ENCODE data around the gene AGBL4. TPM values are rescaled to one million over a fixed set of nuclear protein-coding genes. Genes with fewer than 3 reads are reported as not detected.

Gene AGBL4
- total RNA-seq, 1 experiment from 2014 or later = 0.33 TPM

- Histone ChIP-seq H3K4me3 (ENCODE audit: low read length) (no peak overlapping the region), H3K79me2 (ENCODE audit: low read length) (no peaks in the 10 kb centered on the region), H2AFZ (ENCODE audit: low read length) (no peak overlapping the region), H3K4me1 (ENCODE audit: insufficient read depth, low read length) (no peaks in the 10 kb centered on the region), H3F3A (ENCODE audit: low read length, unreplicated experiment) (no peaks in the 10 kb centered on the region), H3K9me3 (ENCODE audit: low read length) (no peaks in the 10 kb centered on the region), H4K20me1 (ENCODE audit: low read length) (no peaks in the 10 kb centered on the region), H3K36me3 (ENCODE audit: low read depth, low read length) (no peaks in the 10 kb centered on the region), H3K4me2 (ENCODE audit: low read length) (no peak overlapping the region), H3K9me2 (replicated peaks; ENCODE audit: low read length) (no peaks in the 10 kb centered on the region), H3K27me3 (ENCODE audit: low read length) (no peaks in the 10 kb centered on the region), H3K9ac (ENCODE audit: low read length) (no peak overlapping the region), H3K27ac (ENCODE audit: low read length) (no peak overlapping the region)
- ChIA-PET CTCF (no interaction called here), POLR2A (ENCODE audit: unreplicated experiment) (no interaction called here)
- intact Hi-C loops (cut with micrococcal nuclease) = no loop called here
- DNase-seq (no peak), ATAC-seq (no peak)
- BruUV-seq (replicated peaks) = no TSS peak
- TF ChIP-seq, protein P1, sequence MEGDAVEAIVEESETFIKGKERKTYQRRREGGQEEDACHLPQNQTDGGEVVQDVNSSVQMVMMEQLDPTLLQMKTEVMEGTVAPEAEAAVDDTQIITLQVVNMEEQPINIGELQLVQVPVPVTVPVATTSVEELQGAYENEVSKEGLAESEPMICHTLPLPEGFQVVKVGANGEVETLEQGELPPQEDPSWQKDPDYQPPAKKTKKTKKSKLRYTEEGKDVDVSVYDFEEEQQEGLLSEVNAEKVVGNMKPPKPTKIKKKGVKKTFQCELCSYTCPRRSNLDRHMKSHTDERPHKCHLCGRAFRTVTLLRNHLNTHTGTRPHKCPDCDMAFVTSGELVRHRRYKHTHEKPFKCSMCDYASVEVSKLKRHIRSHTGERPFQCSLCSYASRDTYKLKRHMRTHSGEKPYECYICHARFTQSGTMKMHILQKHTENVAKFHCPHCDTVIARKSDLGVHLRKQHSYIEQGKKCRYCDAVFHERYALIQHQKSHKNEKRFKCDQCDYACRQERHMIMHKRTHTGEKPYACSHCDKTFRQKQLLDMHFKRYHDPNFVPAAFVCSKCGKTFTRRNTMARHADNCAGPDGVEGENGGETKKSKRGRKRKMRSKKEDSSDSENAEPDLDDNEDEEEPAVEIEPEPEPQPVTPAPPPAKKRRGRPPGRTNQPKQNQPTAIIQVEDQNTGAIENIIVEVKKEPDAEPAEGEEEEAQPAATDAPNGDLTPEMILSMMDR (conservative IDR thresholded peaks at IDR 0.05; ENCODE audit: low read depth, low read length) = no peak
- TF ChIP-seq EZH2phosphoT487 (IDR thresholded peaks at IDR 0.05; ENCODE audit: borderline replicate concordance, low read length) = no peak
- no peak for TF ChIP-seq EZH2 (IDR thresholded peaks at IDR 0.05; ENCODE audit: low read length, unreplicated experiment)
These were observed 1312.8 kb downstream of the AGBL4 start for GRCh38 chr1:48710915-48711314.

GRCh38 chr1:48710318-48710717 is 1313.4 kb downstream of the AGBL4 start:
- H3K4me1 ChIP-seq (ENCODE audit: insufficient read depth, low read length) = no peaks in the 10 kb centered on the region
- DNase-seq (no peak), ATAC-seq (no peak)
- CTCF ChIA-PET = no interaction called here
- H3K27ac ChIP-seq (ENCODE audit: low read length) = no peak overlapping the region
- H3K4me3 ChIP-seq (ENCODE audit: low read length) = no peak overlapping the region
- H3K9me3 ChIP-seq (ENCODE audit: low read length) = no peaks in the 10 kb centered on the region
- TF ChIP-seq EZH2phosphoT487 (IDR thresholded peaks at IDR 0.05; ENCODE audit: borderline replicate concordance, low read length) (no peak), EZH2 (IDR thresholded peaks at IDR 0.05; ENCODE audit: low read length, unreplicated experiment) (no peak)
- TF ChIP-seq, protein P1 (conservative IDR thresholded peaks at IDR 0.05; ENCODE audit: low read depth, low read length) = no peak
- H3K9me2 ChIP-seq (replicated peaks; ENCODE audit: low read length) = no peaks in the 10 kb centered on the region
- no peaks in the 10 kb centered on the region for H3K36me3 ChIP-seq (ENCODE audit: low read depth, low read length)
- H3K9ac ChIP-seq (ENCODE audit: low read length) = no peak overlapping the region
- no peaks in the 10 kb centered on the region for H4K20me1 ChIP-seq (ENCODE audit: low read length)
- no peak overlapping the region for H3K4me2 ChIP-seq (ENCODE audit: low read length)
- no TSS peak for BruUV-seq (replicated peaks)
- no peak overlapping the region for H2AFZ ChIP-seq (ENCODE audit: low read length)
- no peaks in the 10 kb centered on the region for H3K79me2 ChIP-seq (ENCODE audit: low read length)
- POLR2A ChIA-PET (ENCODE audit: unreplicated experiment) = no interaction called here
- H3F3A ChIP-seq (ENCODE audit: low read length, unreplicated experiment) = no peaks in the 10 kb centered on the region
- no peaks in the 10 kb centered on the region for H3K27me3 ChIP-seq (ENCODE audit: low read length)
- intact Hi-C loops (cut with micrococcal nuclease) = no loop called here

DNA sequence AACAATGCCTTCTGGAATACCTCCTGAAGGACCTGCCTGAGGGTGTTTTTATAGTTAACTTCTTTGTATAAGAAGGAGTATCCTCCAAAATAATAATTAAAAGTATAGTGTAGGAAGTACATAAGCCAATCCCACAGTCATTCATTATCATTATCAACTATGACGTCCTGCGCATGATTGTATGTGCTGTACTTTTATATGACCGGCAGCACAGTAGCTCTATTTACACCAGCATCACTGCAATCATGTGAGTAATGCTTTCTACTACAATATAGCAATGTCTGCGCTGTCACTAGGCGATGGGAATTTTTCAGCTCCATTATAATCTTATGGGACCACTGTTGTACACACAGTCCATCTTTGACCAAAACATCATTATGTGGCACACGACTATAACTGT is 1319.0 kb downstream of the AGBL4 start:
- H3K79me2 ChIP-seq (ENCODE audit: low read length) = no peaks in the 10 kb centered on the region
- no peak overlapping the region for H3K4me2 ChIP-seq (ENCODE audit: low read length)
- no peaks in the 10 kb centered on the region for H3K9me2 ChIP-seq (replicated peaks; ENCODE audit: low read length)
- no peaks in the 10 kb centered on the region for H4K20me1 ChIP-seq (ENCODE audit: low read length)
- ATAC-seq (no peak), DNase-seq (no peak)
- no peak for TF ChIP-seq EZH2phosphoT487 (IDR thresholded peaks at IDR 0.05; ENCODE audit: borderline replicate concordance, low read length)
- TF ChIP-seq, protein P1 (conservative IDR thresholded peaks at IDR 0.05; ENCODE audit: low read depth, low read length) = no peak
- TF ChIP-seq EZH2 (IDR thresholded peaks at IDR 0.05; ENCODE audit: low read length, unreplicated experiment) = no peak
- BruUV-seq (replicated peaks) = no TSS peak
- H3K27ac ChIP-seq (ENCODE audit: low read length) = no peak overlapping the region
- no peak overlapping the region for H3K9ac ChIP-seq (ENCODE audit: low read length)
- CTCF ChIA-PET = no interaction called here
- intact Hi-C loops (cut with micrococcal nuclease) = no loop called here
- no peaks in the 10 kb centered on the region for H3K4me1 ChIP-seq (ENCODE audit: insufficient read depth, low read length)
- no peaks in the 10 kb centered on the region for H3K36me3 ChIP-seq (ENCODE audit: low read depth, low read length)
- 0 out of 2 replicates have a peak, but pooled peaks cover 10% of the 10 kb centered on the region for H3K27me3 ChIP-seq (ENCODE audit: low read length)
- no peaks in the 10 kb centered on the region for H3F3A ChIP-seq (ENCODE audit: low read length, unreplicated experiment)
- no peak overlapping the region for H2AFZ ChIP-seq (ENCODE audit: low read length)
- H3K9me3 ChIP-seq (ENCODE audit: low read length) = no peaks in the 10 kb centered on the region
- no peak overlapping the region for H3K4me3 ChIP-seq (ENCODE audit: low read length)
- POLR2A ChIA-PET (ENCODE audit: unreplicated experiment) = no interaction called here
